Right renal pelvis (tissue), 4 donors: ENCODE data around the gene THSD4. TPM values are rescaled to one million over a fixed set of nuclear protein-coding genes. Genes with fewer than 3 reads are reported as not detected.
"Not testable (repeated sequence)": the region's sequence is repeated elsewhere in the genome, so short reads cannot be mapped to it uniquely, and the experiment has no call there.

Experiments used
- DNase-seq, 4 donors: peaks; one replicate each; pipeline ENCODE4 v3.0.0-alpha.2; 2013; ENCODE audit warnings: low read depth in 4 of 4, low spot score in 3 of 4, missing footprints in 1 of 4
- polyA plus RNA-seq, 4 donors: library from polyadenylated mRNA; unstranded; fragments of 120-200 nt; gene quantifications; one replicate each; pipeline ENCODE4 v1.2.1, GENCODE V29; 2013; ENCODE audit not compliant: insufficient read length in 4 of 4

The THSD4 gene
- polyA plus RNA-seq, 4 donors: 32.7 to 45.9 (median 35.6) TPM

GRCh38 chr15:71359246-71359645 is 244.0 kb downstream of the THSD4 start:
- no peak for DNase-seq

DNA sequence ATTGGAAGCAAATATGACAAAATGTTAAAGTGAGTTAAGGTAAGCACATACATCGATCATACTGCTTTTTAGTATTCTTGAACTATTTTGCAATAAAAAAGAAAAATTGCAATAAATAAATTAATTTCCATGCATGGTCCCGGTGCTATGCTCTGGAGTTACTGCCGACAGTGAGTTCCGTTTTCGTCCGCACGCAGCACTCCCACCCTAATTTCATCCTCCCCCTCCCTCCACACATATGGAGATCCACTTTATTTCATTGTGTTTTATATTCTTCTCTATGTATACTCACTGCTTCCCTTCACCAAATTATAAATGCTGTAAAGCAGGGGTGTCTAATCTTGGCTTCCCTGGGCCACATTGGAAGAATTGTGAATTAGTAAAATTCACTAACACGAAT is 247.3 kb downstream of the THSD4 start:
- no peak for DNase-seq

DNA sequence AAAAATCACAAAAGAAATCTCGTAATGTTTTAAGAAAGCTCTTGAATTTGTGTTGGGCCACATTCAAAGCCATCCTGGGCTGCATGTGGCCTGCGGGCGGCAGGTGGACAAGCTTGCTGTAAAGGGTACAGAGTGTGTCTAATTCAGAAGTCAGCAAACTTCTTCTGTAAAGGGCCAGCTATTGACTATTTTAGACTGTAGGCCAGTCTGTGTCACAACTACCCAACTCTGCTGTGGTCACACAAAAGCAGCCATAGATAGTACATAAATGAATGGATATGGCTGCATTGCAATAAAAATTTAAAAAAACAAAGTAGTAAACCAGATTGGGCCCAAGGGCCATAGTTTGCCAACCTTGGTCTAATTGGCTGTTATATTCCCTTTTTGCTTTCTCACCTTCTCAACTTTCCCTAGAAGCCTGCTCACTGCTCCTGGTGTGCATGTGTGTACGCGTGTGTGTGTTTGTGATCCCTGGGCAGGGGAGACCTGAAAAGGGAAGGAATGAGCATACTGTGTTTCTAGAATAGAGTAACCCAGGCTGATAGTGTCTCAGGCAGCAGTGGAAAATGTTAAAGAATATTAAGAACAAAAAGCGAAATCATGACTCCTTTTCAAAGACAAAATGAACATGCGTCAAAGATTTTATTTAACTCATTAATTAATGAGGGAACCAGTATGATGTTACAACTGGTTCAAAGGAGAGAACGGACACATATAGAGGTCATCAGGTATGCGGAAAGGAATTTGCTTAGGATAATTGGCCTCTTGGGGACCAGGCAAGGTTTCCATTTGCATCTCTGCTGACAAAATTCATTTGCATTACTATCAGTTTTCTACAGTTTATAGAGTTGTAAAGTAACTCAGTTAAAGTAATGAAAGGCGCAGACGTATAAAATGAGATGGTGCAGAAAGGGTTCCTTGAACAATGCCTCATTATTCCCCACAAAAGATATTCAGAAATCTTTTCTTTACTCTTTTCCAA is 248.0 kb downstream of the THSD4 start:
- DNase-seq: no peak

- no peak for DNase-seq
Observed at GRCh38 chr15:71364117-71364584, 248.9 kb downstream of the THSD4 start.

- no peak for DNase-seq
Observed at GRCh38 chr15:71366522-71366921, 251.3 kb downstream of the THSD4 start.

DNA sequence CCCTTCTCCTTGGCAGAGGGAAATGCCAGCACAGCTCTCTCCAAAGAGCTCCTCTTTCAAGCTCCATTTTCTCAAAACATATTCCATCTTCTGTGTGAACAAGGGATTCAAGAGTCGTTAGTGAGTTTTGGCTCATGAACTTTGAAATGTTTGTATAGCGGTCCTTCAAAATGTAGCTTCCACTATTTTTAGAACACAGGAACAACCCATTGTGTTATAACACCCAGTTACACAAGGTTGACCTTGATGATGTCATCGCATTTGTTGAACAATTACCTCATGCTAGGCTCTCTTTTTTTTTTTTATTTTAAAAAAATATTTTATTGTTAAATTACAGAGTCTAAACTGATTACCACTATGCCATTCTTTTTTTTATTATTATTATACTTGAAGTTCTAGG is 251.7 kb downstream of the THSD4 start:
- DNase-seq: no peak

GRCh38 chr15:71367737-71368136 is 252.5 kb downstream of the THSD4 start:
- DNase-seq: not testable (repeated sequence)

DNA sequence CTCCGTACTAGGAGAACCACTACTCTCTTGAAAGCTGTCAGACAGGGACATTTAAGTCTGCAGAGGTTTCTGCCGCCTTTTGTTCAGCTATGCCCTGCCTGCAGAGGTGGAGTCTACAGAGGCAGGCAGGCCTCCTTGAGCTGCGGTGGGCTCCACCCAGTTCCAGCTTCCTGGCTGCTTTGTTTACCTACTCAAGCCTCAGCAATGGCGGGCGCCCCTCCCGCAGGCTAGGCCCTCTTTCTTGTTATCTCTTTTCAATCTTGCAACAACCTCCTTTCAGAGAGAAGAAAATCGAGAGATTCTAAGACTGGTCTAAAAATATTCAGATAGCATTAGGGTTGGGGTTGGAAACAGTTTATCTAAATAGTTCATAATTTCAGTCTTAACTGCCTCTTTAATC is 257.5 kb downstream of the THSD4 start:
- DNase-seq: not testable (repeated sequence)

DNA sequence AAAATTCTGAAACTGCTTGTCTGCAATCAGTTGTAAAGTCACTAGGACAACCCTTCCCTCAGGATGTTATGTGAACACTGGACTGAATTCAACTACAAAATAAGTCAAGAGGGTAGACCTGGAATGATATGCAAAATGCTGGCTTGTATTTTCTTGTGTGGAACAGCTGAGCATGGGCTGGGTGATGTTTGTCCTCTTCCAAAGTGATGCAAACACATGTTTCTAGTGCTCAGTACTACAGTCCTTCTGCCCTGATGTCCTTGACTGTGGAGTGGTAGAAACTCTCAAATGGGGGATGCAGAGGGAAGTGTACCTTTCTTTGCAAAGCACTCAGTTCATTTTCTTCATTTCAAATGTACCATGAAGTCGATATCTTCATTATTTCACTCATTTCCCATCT is 258.6 kb downstream of the THSD4 start:
- no peak for DNase-seq

- DNase-seq: no peak
Observed at GRCh38 chr15:71374607-71375352, 259.5 kb downstream of the THSD4 start.

GRCh38 chr15:71375934-71376333 is 260.7 kb downstream of the THSD4 start:
- no peak for DNase-seq

- DNase-seq: no peak
Observed at GRCh38 chr15:71379893-71380292, 264.6 kb downstream of the THSD4 start.

DNA sequence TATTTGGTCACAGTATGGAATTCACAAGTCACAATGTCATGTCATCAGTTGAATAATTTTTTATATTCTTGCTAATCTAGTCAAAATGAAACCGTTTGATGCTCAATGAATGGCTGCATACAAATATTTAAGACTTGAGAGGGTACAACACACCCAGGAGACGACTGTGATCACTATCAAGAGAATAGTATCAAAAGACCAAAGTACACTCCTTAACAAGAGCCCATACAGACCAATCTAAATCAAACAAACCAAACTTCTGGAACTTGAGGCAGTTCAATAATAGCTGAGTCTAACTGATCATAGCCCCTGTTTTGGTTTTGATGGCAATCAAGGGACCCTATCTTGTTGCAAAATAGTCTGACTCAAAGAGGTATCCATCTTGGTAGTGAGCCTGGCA is 265.1 kb downstream of the THSD4 start:
- no peak for DNase-seq

DNA sequence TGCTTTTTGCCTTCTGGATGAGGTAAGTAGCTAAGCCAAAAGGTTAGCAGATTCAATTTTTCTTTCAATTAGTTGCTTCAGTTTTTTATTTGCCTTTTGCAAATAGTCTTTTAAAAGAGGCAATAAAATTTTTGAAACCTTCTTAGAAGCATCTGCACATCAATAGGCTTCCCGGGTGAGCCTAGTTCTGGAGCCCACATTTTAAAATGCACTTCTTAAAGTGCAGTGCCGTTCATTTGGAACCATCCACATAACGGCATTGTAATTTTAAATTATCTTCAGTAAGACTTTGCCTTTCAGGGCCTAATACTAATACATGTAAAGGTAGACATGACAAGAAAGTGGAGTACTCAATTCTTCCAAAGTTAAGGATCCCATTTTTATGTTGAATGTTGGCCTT is 269.2 kb downstream of the THSD4 start:
- DNase-seq: no peak

DNA sequence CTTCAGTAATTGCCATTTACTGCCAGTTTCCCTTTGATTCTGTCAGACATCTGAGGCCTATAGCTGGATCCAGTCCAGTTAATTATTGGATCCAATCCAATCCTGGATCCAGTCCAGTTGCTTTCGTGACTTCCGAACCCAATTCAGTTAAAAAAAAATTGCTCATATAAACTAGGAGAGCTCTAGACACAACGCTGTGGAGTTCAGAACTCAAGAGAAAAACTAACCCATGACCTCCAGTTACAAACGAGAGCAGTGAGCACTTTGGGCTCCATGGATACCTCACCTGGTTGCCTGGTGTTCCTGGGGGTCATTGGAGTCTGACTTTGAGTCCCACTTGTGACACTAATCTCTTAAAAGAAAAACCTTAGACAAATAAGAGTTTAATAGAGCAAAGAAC is 269.8 kb downstream of the THSD4 start:
- no peak for DNase-seq

- no peak for DNase-seq
Observed at GRCh38 chr15:71385457-71385856, 270.2 kb downstream of the THSD4 start.

GRCh38 chr15:71386005-71386404 is 270.7 kb downstream of the THSD4 start:
- no peak for DNase-seq

DNA sequence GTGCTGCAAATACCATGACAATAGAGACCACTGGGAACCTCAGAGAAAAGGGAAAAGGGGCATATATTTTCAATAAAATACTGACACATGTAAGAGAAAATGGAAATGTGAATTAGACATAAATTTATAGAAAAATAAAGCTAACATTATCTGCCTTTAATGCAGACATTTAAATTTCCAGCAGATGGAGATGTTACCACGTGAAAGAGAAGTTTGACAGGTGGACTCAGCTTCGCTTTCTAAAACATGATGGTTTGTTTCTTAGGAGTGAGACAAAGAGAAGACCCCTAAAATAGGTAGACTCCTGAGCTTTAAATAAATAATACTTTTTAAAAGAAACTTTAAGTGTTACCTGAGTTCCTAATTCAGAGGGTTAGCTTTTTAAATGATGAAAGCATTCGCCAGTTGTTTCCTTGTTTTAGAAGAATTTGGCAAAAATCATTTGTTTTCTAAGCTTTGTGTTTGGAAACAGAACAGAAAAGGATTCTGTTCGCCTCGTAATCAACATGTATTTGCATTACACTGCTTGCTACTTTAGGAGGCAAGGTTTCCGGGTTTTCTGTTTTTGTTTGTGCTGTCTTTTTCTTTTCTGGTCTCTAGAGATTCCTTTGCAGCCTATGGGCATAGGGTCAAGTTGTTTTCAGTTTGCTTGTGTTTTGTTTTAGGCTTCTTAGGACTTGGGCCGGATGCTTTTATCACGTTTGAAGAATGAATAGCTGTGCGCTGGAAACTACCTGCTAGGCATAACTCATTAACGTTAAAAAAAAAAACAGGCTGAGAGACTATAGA is 271.4 kb downstream of the THSD4 start:
- no peak for DNase-seq

- DNase-seq: no peak
Observed at GRCh38 chr15:71387810-71388209, 272.5 kb downstream of the THSD4 start.

DNA sequence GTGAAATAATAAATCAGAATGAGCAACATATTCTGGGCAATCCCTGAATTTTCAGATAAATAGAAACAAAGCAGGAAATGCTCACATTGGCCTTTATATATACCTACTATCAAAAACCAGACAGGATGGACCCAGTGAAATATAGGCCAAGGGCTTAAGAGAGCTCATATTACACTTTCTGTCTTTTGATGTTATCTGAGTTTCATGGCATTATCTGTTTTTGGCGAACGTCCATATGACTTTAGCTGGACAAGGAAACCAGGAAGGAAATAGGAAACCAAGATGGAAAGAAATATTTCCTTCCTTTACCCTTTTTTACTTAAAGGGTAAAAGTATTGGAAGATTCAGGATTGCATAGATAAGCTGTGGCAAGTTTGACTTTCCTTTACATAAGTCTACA is 274.8 kb downstream of the THSD4 start:
- DNase-seq: no peak
